ENCODE measurements around the gene STARD10. TPM values are rescaled to one million over a fixed set of nuclear protein-coding genes. Genes with fewer than 3 reads are reported as not detected.

Gene STARD10
- total and polyA plus RNA-seq, 4 donors, result 70.5 to 328 (median 232) TPM

- TF ChIP-seq SP1 (IDR thresholded peaks at IDR 0.05) (peak; percentile 44), FOXA2 (IDR thresholded peaks at IDR 0.05) (peak; percentile 84), CTCF (IDR thresholded peaks at IDR 0.05; ENCODE audit: low read depth, low read length, missing input control) (no peak), EGR1 (IDR thresholded peaks at IDR 0.05; ENCODE audit: low read depth in 2 of 2) (no peak), HNF4A (conservative IDR thresholded peaks at IDR 0.05) (peak; percentile 83 to 85), FOXA1 (IDR thresholded peaks at IDR 0.05) (no peak), MAX (IDR thresholded peaks at IDR 0.05) (no peak), RXRA (IDR thresholded peaks at IDR 0.05) (peak; percentile 78 to 80), NR2F2 (IDR thresholded peaks at IDR 0.05) (no peak), GABPA (IDR thresholded peaks at IDR 0.05 in 1 of 2, conservative IDR thresholded peaks at IDR 0.05 in 1 of 2) (no peak), TAF1 (conservative IDR thresholded peaks at IDR 0.05) (no peak), JUND (IDR thresholded peaks at IDR 0.05) (peak in 1 of 2 donors; percentile 27), ZBTB33 (IDR thresholded peaks at IDR 0.05) (no peak), HNF4G (IDR thresholded peaks at IDR 0.05) (peak; percentile 46), ATF3 (IDR thresholded peaks at IDR 0.05) (no peak), REST (IDR thresholded peaks at IDR 0.05) (peak; percentile 29), YY1 (IDR thresholded peaks at IDR 0.05) (no peak), RAD21 (IDR thresholded peaks at IDR 0.05) (peak; percentile 18 to 46)
- H3K4me1 ChIP-seq (ENCODE audit: control insufficient read depth in 4 of 4, insufficient read depth in 4 of 4, low read length in 3 of 4), result peaks cover 17 to 70% (median 55%) of the 10 kb centered on the region in 4 donors
- no peak for DNase-seq (ENCODE audit: low spot score)
- no peak overlapping the region for H3K9ac ChIP-seq (ENCODE audit: low read depth in 1 of 2, low read length in 2 of 2)
- H3K27ac ChIP-seq (ENCODE audit: low read depth in 1 of 2, low read length in 2 of 2), result no peak overlapping the region
- peaks cover 0 to 4% (median 0%) of the 10 kb centered on the region in 4 donors for H3K36me3 ChIP-seq (ENCODE audit: control insufficient read depth in 4 of 4, insufficient read depth in 3 of 4, low read depth in 1 of 4, low read length in 3 of 4)
- 40% methylated on average over 12 of the region's 12 CpGs for WGBS
- no peak overlapping the region for H3K4me3 ChIP-seq (ENCODE audit: low read depth in 1 of 3, low read length in 3 of 3)
- H3K9me3 ChIP-seq (ENCODE audit: control insufficient read depth in 4 of 4, low read length in 3 of 4), result no peaks in the 10 kb centered on the region
- no peaks in the 10 kb centered on the region for H3K27me3 ChIP-seq (ENCODE audit: control insufficient read depth in 4 of 4, insufficient read depth in 4 of 4, low read length in 3 of 4)
Measured at GRCh38 chr11:72766152-72766902, 27.5 kb downstream of the STARD10 start.
